Suppressor macrophage treated with lipopolysaccharide for 4 hours (primary cell): ENCODE measurements around the gene BACE2.

Source experiments
- DNase-seq: peaks from one replicate; pipeline ENCODE4 v3.0.0-alpha.2; 2020

Gene BACE2

DNA sequence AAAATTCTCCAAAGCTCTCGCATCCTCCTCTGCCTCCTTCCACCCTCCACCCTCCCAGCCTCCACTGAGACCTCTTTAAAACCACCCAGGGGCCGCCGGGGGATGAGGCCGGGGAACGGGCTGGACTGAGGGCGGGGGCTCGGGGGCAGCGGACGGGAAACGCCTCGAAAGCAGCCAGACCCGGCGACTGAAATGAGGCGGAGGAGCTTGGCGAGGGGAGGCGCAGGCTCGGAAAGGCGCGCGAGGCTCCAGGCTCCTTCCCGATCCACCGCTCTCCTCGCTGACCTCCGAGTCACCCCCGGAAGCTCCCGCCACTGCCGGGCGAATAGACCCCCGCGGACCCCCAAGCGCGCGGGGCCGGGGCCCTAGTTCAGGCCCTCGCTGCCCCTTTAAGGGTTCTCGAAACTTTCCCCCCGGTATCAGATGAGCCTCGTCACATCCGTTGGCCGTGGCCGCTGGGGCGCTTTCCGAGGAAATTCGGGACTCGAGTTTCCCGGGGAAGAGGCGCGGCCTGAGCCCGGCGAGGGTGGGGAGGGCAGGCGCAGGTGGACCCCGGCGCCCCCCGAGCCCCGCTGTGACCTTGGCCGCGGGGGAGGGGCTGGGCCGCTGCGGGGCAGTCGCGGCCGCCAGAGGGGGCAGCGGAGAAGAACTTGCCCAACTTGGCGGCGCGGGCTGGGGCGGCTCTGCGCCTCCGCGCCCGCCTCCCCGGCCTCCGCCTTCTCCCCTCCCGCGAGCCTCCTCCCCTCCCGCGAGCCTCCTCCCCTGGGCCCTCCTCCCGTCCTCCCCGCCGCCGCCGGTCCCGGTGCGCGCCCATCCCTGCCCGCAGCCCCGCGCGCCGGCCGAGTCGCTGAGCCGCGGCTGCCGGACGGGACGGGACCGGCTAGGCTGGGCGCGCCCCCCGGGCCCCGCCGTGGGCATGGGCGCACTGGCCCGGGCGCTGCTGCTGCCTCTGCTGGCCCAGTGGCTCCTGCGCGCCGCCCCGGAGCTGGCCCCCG is at the start of gene BACE2:
BACE2 (plus strand) TSS at position 813 of the 995 bp plus-strand sequence; CDS start at position 917, 104 bp downstream.
- DNase-seq = peak; percentile 64

DNA sequence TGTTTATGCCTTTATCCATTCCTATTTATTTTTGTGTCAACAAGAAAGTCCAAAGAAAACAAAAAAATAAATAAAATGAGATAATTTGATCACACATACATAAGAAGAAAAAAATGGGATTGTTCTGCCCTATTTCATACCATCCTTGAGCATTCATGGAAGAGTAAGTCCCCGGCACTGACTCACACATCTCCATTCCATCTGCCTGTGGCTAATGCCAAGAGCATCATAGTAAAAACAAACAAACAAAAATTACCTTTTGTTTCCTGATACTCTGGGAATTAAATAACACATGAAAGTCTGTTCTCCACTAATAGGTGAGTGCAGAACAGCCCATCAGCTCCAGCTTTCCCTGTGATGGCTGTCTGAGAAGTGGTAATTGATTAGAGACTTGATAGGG is 48.1 kb upstream of the BACE2 start:
- no peak for DNase-seq

DNA sequence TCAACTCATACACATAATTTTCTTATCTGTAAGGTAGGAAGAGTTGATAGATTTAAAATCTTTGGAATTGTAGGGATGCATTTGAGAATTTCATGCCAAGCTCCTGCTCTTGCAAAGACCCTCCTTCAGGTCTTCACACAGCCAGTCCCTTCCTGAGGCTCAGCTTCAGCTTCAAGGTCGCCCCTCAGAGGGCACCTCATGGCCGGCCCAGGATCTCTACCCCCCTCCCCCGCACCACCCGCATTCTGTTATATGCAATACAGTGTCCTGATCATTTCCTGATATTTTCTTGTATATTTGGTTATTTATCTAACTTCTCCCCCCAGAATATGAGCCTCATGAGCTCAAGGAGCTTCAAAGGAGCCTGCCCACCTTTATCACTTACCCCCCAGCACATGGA is 47.0 kb upstream of the BACE2 start:
- no peak for DNase-seq

DNA sequence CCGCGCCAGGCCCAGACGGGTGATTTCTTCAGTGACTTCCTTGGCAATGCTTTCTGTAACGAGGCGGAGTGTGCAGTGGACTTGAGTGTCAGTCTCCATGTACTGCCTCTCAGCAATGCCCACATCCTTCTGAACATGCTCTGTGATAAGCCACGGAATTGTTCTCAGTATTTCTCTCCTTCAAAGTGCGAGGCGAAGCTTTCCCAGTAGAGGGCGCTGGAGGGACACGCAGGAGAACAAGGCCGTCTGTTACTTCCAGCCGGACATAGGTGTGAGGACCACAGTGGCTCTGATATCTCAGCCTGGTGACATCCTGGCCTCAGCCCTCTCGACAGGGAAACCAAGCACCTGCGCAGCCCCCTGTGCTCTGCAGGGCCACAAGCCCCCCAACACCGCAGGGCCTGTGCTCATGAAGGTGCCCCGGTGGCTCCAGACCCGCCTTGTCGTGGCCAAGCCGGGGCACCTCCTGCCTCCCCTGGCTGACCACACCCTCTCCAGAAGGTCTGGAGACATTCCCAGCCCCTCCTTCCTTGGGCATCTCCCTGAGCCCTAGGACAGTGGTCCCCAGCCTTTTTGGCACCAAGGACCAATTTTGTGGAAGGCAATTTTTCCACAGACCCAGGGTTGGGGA is 46.1 kb upstream of the BACE2 start:
- DNase-seq = peak; percentile 85

DNA sequence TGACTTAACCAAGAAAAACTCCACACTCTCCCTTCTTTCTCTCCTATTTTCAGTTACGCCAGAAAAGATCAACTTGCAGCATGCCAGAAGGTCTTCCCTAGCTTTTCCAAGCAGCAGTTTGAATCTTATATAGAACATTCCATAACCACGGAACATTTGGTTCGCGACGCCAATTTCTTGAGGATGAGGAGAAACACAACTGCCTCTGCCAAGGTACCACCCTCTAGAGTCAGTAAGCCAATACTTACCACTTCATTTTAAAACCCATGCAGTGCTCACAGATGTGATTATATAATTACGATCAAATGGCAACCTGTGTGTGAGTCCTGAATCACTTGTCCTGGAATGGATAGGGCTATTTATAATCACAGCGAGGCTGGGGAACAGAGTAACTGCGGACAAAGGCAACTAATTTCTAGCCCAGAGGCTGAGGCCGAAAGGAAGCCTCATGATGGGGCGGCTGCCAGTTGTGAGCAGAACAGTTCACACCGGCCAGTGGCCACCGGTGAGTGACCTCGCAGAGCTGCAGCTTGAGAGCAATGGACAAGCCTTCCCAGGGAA is 43.2 kb upstream of the BACE2 start:
- no peak for DNase-seq

DNA sequence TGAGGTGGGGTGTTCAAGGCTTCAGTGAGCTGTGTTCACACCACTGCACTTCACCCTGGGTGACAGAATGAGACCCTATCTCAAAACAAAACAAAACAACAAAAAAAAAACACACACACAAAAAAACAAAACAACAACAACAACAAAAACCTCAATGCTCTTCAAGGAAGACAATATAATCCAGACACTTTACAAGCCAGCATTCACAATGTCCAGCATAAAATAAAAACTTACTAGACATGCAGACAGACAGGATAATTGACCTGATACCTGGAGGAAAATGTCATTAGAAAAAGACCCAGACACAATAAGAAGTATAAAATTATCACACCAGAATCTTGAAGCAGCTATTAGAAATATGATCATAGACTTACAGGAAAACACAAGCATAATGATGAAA is 39.0 kb upstream of the BACE2 start:
- no peak for DNase-seq

DNA sequence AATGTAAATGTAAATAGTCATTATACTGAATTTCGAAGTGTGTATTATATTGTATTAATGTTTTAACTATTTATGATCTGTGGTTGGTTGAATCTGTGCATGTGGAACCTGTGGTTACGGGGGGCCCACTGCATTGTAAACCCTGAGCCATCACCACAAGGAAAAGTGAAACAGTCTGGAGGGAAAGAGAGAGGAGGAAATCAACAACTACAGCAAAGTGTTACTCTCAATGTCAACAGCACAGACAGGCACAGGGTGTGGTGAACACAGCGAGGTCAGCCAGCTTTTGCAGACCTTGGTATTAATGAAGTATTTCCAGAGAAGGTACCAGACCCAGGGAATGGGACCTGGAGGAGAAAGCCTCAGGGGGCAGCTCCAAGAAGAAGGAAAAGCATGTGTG is 37.1 kb upstream of the BACE2 start:
- DNase-seq = no peak

DNA sequence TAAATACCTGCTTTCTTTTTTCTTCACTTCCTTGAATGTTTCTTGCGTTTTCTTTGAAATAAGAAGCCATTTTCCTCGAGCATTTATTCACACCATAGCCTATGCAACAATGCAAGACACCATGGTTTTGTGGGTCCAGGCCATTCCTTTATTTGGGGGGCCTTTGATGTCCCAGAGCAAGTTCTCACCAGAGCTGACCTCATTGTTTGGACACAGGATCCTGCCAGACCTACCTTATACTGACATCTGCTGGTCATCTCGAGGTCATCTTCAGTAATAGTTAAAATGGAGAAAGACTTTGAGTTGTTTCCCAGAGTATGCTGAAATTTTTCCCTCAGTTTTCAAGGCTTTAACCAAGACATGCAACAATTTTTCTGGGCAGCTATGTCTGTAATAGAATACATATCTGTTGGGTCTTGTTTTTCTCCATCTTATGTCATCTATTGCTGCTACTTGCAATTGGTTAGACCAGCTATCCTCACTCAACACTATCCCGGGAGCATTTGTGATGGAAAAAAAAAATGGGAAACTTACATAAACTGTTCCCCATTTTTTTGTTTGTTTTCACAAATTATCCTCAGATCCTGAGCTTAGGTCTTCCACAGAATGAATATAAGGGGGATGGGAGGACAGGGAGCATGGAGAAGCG is 34.0 kb upstream of the BACE2 start:
- DNase-seq = peak; percentile 34

DNA sequence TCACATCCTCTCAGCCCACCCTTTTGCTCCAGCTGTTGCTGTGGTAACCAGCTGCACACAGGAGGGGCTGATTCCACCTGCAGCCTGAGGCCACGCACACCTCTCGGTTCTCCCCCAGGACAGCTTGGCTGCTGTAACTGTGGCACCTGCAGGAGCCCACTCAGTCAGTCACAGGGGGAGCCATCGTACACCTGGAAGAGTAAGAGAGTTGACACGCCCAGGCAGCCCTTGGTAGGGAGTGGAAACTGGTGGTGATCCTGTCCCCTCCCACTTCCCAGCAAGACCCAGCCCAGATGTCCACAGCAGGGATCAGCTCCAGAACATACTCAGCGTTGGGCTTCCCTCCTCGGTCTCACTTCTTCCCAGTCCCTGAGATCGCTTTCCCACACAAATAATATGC is 32.2 kb upstream of the BACE2 start:
- no peak for DNase-seq

DNA sequence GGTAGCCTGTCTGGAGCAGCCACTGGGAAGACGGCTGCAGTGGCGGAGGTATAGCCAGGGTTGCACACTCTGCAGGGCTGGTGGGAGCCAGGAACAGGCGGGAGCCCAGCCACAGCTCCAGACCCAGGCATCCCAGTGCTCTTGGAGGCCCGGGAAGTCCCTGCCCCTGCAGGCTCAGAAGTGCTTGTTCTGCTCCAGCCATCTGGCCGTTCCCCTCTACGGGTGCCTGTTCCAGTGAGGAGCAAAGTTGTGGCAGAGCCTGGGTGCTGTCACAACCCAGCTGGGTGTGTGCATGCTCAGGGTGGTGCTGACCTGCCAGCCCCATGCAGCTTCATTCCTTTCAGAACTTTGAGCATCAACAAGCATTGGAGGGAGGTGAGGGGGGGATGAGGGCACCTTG is 31.7 kb upstream of the BACE2 start:
- DNase-seq = no peak

DNA sequence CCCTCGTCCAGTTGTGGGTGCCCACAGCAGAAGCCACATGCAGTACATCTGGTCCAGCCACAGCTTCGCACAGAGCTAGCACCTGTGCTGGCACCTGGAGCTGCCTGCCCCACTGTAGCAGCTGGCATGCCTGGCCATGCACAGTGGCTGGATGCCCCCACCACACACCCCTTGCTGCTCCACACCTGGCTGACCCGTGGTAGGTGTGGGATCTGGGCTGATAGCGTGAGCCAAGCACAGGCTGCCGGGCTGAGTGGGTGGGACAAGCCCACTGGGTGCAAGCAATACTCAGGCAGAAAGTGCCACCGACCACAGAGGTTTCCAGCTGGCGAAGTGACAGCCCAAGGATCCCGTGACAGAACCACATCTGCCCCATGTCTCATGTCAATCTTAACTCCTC is 30.6 kb upstream of the BACE2 start:
- no peak for DNase-seq

DNA sequence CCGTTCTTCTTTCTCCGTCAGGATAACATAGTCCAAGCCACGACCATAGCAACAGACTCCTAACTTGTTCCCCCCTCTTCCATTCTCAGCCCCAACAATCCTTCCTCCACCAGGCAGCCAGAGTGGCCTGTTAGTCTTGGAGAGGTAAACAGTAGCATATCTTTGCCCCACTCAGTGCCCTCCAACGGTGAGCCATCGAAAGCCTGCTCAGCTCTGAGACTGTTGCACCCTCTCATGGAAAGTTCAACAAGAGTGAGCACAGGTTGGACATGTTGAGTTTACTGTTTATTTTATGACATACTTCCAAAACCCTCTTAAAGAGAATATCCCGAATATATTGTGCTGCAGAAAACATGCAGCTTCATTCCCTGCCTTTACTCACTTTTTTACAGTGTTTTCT is 30.1 kb upstream of the BACE2 start:
- DNase-seq = no peak

DNA sequence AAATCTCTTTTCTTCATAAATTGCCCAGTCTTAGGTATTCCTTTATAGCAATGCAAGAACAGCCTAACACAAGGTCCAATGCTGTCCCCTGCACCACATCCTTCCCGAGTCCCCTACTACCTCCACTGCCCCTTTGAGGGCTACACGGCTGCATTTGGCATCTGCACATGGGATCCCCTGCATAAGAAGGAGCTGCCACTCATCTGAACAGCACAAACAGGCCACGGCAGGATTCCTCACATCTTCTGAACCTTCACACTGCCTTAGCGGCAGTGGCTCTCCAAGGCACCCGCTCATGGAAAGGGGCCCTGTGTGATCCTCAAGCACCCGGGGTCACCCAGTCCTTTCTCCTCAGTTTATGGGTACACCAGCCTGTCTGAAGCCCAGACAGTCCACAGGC is 29.2 kb upstream of the BACE2 start:
- no peak for DNase-seq

DNA sequence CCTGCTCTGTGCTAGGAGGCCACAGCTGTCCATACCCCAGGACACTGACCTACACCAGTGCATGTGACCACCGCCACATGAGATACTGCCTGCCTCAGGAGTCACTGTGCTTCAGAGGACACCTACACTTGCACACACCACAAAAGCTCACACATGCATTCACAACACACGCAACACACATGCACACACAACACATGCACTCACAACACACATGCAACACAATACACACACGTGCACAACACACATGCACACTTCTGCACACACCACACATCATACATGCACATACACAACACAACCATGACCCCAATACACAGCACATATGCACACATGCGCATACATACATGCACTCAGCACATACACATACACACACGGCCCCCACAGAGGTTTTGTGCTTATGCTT is 28.7 kb upstream of the BACE2 start:
- no peak for DNase-seq

DNA sequence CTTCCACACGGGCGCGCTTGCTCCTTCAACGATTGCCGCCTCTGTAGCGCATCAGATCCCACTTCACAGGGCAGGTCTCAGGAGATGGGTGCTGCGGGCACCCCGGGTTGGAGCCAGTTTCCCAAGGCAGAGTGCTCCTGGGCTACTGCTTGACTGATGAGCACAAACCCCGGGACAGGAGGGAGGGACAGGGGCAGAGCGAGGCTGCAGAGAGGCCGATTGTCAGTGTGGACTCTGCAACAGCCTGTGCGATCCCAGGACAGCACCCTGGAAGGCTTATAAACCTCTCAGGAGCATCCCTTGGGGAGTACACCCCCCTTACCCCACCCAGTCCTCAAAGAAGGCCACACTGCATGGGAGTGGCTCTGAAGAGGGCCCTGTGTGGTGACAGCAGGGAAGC is 28.0 kb upstream of the BACE2 start:
- no peak for DNase-seq

DNA sequence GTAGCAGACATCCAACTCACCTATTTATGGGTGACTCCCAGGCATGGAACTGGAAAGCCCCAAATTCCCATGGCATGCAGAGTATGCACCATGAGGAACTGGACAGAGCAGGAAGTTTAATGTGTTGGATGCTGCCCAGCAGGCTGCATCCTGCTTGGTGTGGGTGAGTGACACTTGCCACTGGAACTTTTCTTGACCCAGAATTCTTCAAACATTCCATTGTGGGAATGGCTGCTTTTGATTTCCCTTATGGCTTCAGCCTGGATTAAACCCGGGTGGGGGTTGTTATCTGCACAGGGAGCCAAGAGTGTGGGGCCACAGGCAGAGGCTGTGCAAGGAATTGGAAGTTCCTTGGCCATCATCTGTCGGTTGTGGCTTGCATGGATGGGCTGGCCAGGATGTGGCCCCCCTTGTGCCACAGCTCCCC is 26.9 kb upstream of the BACE2 start:
- DNase-seq = no peak

DNA sequence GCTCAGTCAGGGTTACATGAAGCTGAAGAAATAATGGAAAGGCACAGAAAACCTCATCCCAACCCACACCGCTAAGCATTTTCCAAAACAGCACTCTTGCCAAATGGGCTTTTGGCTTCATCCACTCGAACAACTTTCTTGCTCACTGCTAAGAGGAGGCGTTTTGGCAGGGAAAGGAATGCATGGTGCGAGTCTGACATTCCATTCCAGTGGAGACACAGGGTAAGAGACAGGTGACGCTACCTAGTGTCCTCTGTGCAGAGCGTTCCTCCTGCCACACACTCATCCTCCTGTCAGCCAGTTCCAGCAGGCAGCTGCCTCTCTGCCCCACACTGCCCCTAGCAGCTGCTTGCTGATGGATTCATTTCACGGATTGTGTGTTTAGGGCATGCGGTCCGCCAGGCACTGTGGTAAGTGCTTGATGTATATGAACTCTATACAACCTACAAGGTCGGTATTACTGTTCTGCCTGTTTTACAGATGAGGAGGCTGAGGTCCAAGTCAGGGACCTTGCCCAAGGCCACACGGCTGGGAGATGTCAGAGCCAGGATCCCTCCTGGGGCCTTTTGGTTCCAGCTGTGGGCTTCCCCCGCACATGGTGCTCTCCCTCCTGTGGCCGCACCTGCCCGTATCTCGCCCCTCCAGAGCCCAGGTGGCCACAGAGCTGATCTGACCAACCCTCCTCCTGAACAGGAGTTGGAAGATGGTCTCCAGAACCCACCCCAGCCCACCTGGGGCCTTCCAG is 25.7 kb upstream of the BACE2 start:
- no peak for DNase-seq

DNA sequence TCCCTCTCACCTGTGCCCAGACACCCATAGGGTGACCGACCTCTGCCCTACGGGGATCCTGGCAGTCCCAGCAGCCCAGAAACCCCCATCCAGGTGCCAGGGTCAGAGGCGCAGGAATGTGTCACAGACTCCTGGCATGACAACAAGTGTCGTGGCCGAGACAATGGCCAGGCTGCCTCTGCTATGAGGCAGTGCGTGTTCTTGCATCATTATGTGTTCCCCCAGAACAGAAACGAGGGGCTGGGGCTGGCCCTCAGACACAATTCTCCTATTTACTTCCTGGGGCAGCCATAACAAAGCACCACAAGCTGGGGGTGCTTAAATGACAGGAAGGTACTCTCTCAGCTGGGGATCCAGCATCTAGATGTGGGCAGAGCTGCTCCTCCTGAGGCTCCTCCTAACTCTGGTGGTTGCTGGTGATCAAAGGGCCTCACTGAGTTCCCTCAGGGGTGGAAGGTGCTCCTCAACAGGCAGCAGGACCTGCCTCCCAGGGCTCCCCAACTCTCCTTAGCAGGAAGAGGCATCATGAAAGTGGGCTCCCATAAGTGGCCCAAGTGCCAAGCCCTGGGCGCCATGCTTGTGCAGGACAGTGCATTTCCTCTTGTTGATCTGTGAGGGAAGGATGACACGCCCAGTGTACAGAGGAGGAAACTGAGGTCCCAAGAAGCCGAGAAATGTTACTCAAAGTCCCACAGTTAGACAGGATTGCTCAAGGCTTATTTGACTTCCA is 24.2 kb upstream of the BACE2 start:
- no peak for DNase-seq

DNA sequence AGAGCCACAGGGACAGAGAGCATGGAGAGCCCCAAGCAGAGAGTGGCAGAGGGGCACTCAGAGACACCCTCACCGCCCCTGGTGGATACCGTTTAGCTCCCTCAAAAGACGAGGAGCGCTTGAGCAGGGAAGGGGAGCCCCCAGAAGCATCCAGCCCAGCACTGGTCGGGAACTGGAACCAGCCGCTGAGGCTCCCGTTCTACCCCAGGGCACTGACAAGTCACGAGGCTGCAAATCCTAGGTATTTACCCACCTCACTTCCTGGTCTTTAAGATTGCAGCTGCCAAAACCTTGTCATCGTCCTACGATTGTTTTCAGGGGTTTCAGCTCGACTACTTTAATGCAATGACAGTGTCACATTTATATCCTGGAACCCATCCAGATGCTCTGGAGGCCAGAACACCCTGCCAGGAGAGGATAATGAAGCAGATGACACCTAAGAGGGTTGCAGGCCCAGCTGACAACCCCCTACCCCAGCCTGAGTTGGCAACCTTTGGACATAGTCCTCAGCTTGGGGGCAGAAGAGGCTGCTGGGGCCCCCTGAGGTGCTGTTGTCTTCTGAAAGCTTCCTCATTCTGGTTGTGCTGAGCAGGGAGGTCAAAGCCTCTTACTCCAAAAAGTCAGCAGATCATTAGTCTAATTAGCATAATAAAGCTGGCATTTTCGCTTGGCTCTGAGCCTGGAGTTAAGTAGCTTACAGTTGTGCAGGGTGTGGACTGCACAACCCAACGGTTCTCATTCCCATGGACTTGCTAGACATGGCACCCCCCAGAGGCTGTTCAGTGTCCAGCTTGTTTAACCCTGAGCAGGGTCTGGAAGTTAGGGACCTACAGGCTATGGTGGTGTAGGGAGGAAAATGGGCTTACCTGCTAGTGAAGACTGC is 20.6 kb upstream of the BACE2 start:
- DNase-seq = no peak

DNA sequence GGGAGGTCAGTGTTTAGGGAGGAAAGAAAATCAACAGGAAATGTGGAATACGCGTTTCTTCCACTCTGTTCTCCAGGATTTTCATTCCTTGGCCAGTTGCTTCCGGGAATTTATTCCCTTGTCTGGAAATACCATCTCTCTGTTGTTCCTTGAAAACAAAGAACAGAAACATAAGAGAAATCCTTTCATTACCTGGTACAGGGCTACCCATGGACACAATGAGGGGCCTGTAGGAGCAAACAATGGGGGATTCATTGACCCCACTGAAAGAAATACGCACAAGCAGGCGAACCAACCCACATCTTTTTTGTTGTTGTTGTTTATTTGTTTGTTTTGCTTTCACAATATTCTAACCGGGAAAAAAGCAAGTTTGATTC is 20.0 kb upstream of the BACE2 start:
- no peak for DNase-seq

DNA sequence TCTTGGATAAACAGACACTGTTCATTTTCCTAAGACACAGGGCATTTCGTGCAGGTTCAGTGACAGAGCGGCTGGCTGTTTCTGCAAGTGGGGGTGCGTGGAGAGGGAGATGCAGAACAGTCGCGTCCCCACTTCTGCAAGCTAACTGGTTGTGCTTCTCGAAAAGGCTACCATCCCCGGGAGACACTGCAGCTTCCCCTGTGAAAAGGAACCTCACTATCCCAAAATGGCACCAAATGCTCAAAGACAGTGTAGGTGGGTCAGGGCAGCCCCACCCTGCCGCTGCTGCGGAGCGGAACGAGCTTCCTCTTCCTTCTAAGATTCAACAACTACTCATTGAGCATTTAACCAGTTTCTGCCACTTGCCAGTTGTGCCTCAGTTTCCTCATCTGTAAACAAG is 19.2 kb upstream of the BACE2 start:
- DNase-seq = no peak
